ENCODE results near the gene TRIO. TPM values are rescaled to one million over a fixed set of nuclear protein-coding genes. Genes with fewer than 3 reads are reported as not detected.

The TRIO gene
- total RNA-seq, 2 experiments from 2014 or later, result 9.2 to 11.3 TPM

DNA sequence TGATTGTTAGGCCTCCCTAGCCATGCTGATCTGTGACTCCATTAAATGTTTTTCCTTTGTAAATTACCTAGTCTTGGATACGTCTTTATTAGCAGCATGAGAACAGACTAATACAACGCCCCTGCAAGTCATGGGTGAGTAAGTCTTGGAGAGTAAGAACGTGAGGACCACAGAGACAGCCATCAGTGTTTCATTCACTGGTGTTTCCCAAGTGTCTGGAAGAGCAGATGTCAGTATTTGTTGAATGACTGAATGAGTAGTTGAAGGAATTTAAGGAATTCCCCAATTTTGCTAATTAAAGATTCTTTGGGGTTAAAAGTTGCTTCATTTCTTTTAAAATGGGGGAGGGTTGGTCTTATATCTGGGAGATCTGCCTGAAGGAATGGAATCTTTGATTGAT is 178.8 kb downstream of the TRIO start:
- no peak overlapping the region for H3K27ac Mint-ChIP-seq
- H3K27me3 Mint-ChIP-seq, result no peaks in the 10 kb centered on the region
- CTCF ChIA-PET, result no interaction called here
- intact Hi-C loops (cut with DNase I, micrococcal nuclease), result no loop called here
- POLR2A ChIA-PET, result no interaction called here
- H3K4me1 Mint-ChIP-seq, result no peaks in the 10 kb centered on the region
- ATAC-seq (no peak), DNase-seq (no peak)
- H3K4me3 Mint-ChIP-seq, result no peak overlapping the region
- peaks cover 5% of the 10 kb centered on the region for H3K36me3 Mint-ChIP-seq (ENCODE audit: low read depth)
- peaks cover 5% of the 10 kb centered on the region for H3K9me3 Mint-ChIP-seq (ENCODE audit: low read depth)

DNA sequence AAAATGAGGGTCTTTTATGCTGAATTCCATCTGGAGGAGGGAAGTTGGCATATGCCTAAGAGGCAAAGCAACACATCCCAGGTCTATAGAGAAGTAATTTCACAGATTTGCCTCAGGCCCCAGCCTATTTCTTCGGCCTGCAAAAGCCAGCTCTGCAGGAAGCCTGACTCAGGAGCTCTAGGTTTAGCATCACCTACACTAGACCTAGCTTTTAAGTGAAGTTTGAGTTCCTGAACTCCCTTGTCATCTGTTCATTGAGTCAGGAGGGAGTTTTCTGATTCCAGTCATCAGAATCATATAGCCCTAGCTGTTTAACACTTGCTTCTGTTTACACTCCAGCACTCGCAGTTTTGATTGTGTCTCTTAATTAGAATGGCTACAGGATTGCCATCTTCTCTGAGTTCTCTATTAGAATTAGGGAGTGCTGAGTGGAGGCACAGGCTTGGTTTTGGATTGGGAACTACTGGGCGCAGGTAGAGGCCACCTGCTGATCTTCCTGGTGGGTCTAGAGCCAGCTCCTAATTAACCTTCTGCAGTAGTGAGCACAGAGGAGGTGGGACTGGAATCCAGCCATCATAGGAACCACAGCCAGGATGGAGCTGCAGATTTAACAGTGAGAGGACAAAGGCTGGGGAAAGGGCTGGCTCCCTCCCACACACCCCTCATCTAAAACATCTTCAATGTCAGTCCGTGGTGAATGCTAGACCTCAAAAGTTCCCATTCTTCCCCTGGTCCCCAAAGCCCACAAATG is 179.5 kb downstream of the TRIO start:
- no peak overlapping the region for H3K4me3 Mint-ChIP-seq
- ChIA-PET POLR2A (no interaction called here), CTCF (interaction anchor here (1.2 kb wide), 1 partner anchor 133 kb away, joined by 5 read pairs; no protein-coding TSS in a partner anchor)
- intact Hi-C loops (cut with DNase I, micrococcal nuclease), result no loop called here
- H3K27ac Mint-ChIP-seq, result no peak overlapping the region
- H3K27me3 Mint-ChIP-seq, result no peaks in the 10 kb centered on the region
- peaks cover 5% of the 10 kb centered on the region for H3K36me3 Mint-ChIP-seq (ENCODE audit: low read depth)
- no peaks in the 10 kb centered on the region for H3K4me1 Mint-ChIP-seq
- DNase-seq (no peak), ATAC-seq (no peak)
- peaks cover 5% of the 10 kb centered on the region for H3K9me3 Mint-ChIP-seq (ENCODE audit: low read depth)

DNA sequence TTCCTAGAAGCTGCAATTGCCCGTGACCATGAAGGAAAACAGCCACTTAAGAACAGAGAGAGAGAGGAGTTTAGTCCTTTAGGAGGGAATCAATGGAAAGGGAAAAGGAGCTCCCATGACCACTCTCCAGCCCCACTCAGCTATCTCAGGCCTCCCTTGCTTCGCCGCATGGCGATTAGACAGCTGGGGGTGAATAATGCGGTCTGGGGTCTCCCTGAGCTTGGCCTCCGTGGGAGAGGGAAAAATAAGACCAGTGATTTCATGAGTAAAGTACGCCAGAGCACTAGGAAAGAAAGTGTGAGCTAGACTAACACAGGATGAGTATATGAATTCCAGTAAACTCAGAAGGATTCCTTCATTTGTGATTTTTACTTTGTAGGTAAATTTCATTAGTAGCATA is 180.3 kb downstream of the TRIO start:
- ChIA-PET POLR2A (no interaction called here), CTCF (interaction anchor here (1.2 kb wide), 2 partner anchors 12 to 134 kb away, joined by 3 to 5 read pairs; no protein-coding TSS in a partner anchor)
- no peaks in the 10 kb centered on the region for H3K27me3 Mint-ChIP-seq
- no peak overlapping the region for H3K4me3 Mint-ChIP-seq
- peaks cover 5% of the 10 kb centered on the region for H3K9me3 Mint-ChIP-seq (ENCODE audit: low read depth)
- intact Hi-C loops (cut with DNase I, micrococcal nuclease), result no loop called here
- H3K27ac Mint-ChIP-seq, result no peak overlapping the region
- H3K36me3 Mint-ChIP-seq (ENCODE audit: low read depth), result peaks cover 5% of the 10 kb centered on the region
- H3K4me1 Mint-ChIP-seq, result no peaks in the 10 kb centered on the region
- ATAC-seq, result no peak
- no peak for DNase-seq

DNA sequence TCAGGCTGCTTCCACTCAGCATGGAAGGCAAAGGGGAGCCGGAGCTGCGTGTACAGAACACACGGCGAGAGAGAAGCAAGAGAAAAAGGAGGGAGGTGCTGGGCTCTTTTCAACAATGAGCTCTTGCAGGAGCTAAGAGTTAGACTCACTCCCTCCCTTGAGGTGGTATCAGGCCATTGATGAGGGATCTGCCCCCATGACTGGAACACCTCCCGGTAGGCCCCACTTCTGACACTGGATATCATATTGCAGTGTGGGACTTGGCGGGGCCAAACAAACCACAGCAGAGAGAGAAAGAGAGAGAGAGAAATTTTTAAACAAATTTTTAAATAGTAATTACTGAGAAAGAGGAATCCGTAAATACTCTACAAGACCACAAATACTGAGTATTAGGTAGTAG is 182.2 kb downstream of the TRIO start:
- no peak overlapping the region for H3K27ac Mint-ChIP-seq
- POLR2A ChIA-PET, result no interaction called here
- CTCF ChIA-PET, result interaction anchor here (0.6 to 1.8 kb wide), 3 partner anchors 26 to 287 kb away, joined by 3 to 8 read pairs (median 3); no protein-coding TSS in a partner anchor

DNA sequence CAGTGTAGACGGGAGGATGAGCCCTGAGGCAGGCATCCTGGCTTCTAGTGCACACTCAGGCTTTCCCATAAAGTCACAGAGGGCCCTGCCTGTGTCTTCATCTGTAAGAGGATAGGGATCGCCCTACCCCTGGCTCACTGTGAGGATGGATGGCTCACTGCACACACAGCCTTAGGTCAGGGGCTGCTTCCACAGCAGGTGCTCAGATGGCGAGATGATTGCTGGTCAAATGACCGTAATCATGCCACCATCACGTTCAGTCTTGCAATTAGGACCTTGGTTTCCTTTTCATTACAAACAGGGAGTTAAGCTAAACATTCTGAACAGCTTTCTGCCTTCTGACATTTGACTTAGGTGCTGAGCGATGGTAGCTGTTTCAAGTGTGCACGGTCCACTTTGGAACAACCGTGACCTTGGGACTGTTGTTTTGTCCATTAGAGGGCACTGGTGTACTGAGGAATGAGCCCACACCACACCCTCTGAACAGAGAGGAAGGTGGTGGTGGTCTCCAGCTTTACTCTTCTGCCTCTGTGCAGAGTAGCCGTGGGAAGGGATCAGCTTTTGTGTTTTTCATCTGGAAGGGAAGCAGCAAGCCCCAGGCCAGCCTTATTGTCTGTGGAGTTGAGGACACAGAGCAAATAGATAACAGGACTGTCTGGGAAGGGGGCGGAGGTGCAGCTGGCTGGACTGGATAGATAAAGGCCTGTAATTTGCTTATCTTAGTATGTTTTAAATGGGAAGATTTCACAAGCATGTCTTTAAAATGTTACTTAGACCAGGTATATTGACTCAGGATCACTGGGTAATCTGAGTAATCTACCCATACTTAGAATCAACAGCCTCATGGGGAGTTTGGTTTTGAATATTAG is 183.1 kb downstream of the TRIO start:
- ATAC-seq, result no peak
- POLR2A ChIA-PET, result no interaction called here
- intact Hi-C loops (cut with DNase I, micrococcal nuclease), result no loop called here

More for the DNA sequence above, 182.2 kb downstream of the TRIO start:
- Mint-ChIP-seq H3K9me3 (ENCODE audit: low read depth) (peaks cover 5% of the 10 kb centered on the region), H3K4me1 (no peaks in the 10 kb centered on the region), H3K27me3 (no peaks in the 10 kb centered on the region), H3K36me3 (ENCODE audit: low read depth) (peaks cover 5% of the 10 kb centered on the region), H3K4me3 (no peak overlapping the region)
- ATAC-seq, result no peak
- intact Hi-C loops (cut with DNase I, micrococcal nuclease), result no loop called here
- DNase-seq, result no peak

DNA sequence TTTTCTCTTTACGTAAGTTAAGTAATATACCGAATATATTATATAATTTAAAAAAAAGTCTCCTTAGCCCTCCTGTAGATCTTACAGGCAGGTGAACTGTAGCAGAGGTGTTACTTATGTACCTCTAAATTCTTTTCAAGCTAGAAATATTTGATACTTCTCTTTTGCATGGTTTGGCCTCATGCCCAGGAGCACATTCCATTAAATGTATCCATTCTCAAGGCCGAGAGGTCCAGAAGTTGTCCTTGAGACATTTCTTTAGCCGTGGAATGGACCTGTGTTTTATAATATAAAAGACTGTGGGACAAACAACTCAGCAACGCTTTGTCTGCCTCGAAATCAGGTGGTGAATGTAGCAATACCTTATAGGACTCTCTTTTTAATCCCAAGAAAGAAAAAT is 184.5 kb downstream of the TRIO start:
- DNase-seq (no peak), ATAC-seq (no peak)
- intact Hi-C loops (cut with DNase I, micrococcal nuclease), result no loop called here
- CTCF ChIA-PET, result no interaction called here
- POLR2A ChIA-PET, result no interaction called here
- Mint-ChIP-seq H3K4me1 (peaks cover 15% of the 10 kb centered on the region), H3K4me3 (no peak overlapping the region), H3K9me3 (ENCODE audit: low read depth) (no peaks in the 10 kb centered on the region), H3K27me3 (no peaks in the 10 kb centered on the region), H3K36me3 (ENCODE audit: low read depth) (no peaks in the 10 kb centered on the region), H3K27ac (no peak overlapping the region)

More for the DNA sequence above, 183.1 kb downstream of the TRIO start:
- H3K27me3 Mint-ChIP-seq, result no peaks in the 10 kb centered on the region
- no peak overlapping the region for H3K4me3 Mint-ChIP-seq
- peaks cover 3% of the 10 kb centered on the region for H3K36me3 Mint-ChIP-seq (ENCODE audit: low read depth)
- peaks cover 7% of the 10 kb centered on the region for H3K4me1 Mint-ChIP-seq
- CTCF ChIA-PET, result interaction anchor here (0.6 to 1.8 kb wide), 4 partner anchors 10 to 337 kb away, joined by 3 to 8 read pairs (median 3); no protein-coding TSS in a partner anchor
- H3K9me3 Mint-ChIP-seq (ENCODE audit: low read depth), result peaks cover 5% of the 10 kb centered on the region
- no peak overlapping the region for H3K27ac Mint-ChIP-seq
- no peak for DNase-seq

DNA sequence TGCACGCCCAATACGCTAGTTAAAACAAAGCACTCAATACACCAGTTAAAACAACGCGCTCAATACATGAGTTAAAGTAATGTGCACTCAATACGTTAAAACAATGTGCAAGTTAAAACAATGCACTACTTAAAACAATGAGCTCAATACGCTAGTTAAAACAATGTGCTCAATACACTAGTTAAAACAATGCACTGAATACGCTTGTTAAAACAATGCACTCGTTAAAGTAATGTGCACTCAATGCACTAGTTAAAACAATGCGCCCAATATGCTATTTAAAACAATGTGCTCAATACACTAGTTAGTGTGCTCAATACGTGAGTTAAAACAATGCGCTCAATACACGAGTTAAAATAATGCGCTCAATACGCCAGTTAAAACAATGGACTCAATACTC is 185.0 kb downstream of the TRIO start:
- ATAC-seq (no peak), DNase-seq (no peak)
- H3K36me3 Mint-ChIP-seq (ENCODE audit: low read depth), result no peaks in the 10 kb centered on the region
- H3K27ac Mint-ChIP-seq, result no peak overlapping the region
- no peaks in the 10 kb centered on the region for H3K27me3 Mint-ChIP-seq
- peaks cover 15% of the 10 kb centered on the region for H3K4me1 Mint-ChIP-seq
- ChIA-PET POLR2A (no interaction called here), CTCF (interaction anchor here (2.5 kb wide), 1 partner anchor 24 kb away, joined by 6 read pairs; no protein-coding TSS in a partner anchor)
- intact Hi-C loops (cut with DNase I, micrococcal nuclease), result no loop called here
- no peak overlapping the region for H3K4me3 Mint-ChIP-seq
- no peaks in the 10 kb centered on the region for H3K9me3 Mint-ChIP-seq (ENCODE audit: low read depth)

DNA sequence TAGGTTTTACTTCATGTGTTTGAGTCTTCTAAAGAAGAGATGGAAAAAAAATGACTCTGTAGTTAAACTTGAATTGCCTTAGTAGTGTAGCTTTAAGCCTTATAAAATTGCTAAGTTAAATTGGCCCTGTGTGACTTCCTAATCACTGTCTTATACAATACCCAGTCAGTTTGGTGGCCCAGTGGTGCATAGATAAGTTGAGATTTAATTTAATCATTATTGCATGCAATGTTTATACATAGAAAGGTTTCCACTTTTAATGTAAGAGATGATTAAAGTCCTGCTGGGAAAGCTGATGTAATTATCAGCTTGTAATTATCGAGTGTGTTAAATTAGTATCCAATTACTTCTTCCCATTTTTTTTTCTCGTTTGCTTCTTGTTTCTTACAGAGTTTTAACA is 187.1 kb downstream of the TRIO start:
- ATAC-seq (no peak), DNase-seq (no peak)
- no peaks in the 10 kb centered on the region for H3K27me3 Mint-ChIP-seq
- ChIA-PET POLR2A (no interaction called here), CTCF (interaction anchor here (2.5 kb wide), 1 partner anchor 22 kb away, joined by 6 read pairs; no protein-coding TSS in a partner anchor)
- H3K27ac Mint-ChIP-seq, result no peak overlapping the region
- no peaks in the 10 kb centered on the region for H3K36me3 Mint-ChIP-seq (ENCODE audit: low read depth)
- H3K9me3 Mint-ChIP-seq (ENCODE audit: low read depth), result no peaks in the 10 kb centered on the region
- H3K4me1 Mint-ChIP-seq, result peaks cover 15% of the 10 kb centered on the region
- intact Hi-C loops (cut with DNase I, micrococcal nuclease), result no loop called here
- no peak overlapping the region for H3K4me3 Mint-ChIP-seq

DNA sequence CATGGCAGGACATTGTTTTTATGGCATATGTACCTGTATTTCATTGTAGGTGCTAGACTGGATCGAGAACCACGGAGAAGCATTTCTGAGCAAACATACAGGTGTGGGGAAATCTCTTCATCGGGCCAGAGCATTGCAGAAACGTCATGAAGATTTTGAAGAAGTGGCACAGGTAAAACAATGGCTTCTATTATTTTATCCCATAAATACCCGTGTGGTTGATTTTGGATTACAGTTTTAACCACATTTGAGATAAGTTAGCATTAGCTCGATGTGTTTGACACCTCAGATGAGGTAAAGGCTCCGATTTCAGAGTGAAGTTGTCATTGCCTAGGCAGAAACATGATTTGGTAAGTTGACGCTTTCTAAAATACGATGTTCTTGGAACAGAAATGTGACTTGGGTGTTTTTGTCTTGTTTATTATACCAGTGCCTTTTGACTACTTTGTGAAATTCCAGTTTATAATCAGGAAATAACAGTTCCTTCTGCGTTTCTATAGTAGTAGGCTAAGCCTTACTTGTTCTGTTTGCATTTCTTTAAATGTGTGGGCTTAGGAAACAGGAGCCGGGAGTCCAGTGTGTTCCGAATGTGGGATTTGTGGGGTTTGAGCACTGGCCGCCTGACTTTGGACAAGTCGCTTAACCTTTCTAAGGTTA is 187.7 kb downstream of the TRIO start:
- peaks cover 15% of the 10 kb centered on the region for H3K4me1 Mint-ChIP-seq
- no peak for DNase-seq
- no peak overlapping the region for H3K27ac Mint-ChIP-seq
- POLR2A ChIA-PET, result no interaction called here
- no peaks in the 10 kb centered on the region for H3K36me3 Mint-ChIP-seq (ENCODE audit: low read depth)
- intact Hi-C loops (cut with DNase I, micrococcal nuclease), result no loop called here
- ATAC-seq, result no peak
- no peaks in the 10 kb centered on the region for H3K9me3 Mint-ChIP-seq (ENCODE audit: low read depth)
- CTCF ChIA-PET, result no interaction called here
- no peak overlapping the region for H3K4me3 Mint-ChIP-seq
- no peaks in the 10 kb centered on the region for H3K27me3 Mint-ChIP-seq

DNA sequence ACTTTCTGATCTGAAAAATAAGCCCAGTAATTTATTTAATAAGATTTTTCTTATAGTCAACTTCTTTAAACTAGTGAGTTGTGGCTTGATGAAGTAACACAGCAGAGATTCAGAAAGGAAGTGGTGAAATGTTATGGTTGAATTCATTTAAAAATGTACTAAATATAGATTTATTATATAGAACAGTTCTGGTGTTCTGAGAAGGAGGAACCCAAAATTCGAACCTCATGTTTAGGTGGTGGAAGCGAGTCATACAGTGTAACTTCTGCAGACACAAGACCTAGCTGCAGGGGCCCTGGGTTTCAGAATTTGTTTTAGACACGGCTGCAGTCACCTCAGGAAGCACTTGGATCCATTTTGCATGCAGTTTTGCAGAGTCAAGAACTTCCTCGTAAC is 188.2 kb downstream of the TRIO start:
- POLR2A ChIA-PET, result no interaction called here
- peak; percentile 80 for ATAC-seq
- no peak overlapping the region for H3K4me3 Mint-ChIP-seq
- no peak overlapping the region for H3K27ac Mint-ChIP-seq
- peaks cover 15% of the 10 kb centered on the region for H3K4me1 Mint-ChIP-seq
- no peaks in the 10 kb centered on the region for H3K27me3 Mint-ChIP-seq
- DNase-seq, result peak; percentile 24
- no peaks in the 10 kb centered on the region for H3K36me3 Mint-ChIP-seq (ENCODE audit: low read depth)
- no peaks in the 10 kb centered on the region for H3K9me3 Mint-ChIP-seq (ENCODE audit: low read depth)
- CTCF ChIA-PET, result no interaction called here
- intact Hi-C loops (cut with DNase I, micrococcal nuclease), result no loop called here

DNA sequence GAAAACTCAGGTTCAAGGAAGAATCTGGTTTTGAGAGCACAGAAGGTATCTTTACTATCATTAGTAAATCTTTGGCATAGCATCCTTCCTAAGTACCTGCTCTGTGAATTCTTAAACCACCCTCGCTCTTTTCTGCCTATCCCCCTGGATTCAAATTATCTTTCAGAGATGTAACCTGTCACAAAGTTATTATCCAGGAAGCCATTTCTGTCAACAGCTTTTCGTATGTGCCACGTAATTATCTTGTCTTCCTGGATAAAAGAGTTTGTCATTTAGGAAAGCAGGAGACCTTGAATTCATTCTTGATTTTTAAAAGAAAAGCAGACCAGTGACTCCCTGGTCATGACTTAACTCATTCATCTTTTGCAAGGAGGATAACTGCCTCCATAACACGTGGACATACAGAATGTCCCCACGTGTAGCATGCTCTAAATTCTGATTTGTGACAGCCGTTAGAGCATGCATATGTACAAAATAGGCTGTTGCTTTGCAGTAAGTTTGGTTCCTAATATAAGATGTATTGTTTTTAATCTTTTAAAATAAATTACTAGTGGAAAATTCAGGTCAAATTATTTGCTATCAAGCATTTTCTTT is 189.0 kb downstream of the TRIO start:
- DNase-seq (no peak), ATAC-seq (no peak)
- intact Hi-C loops (cut with DNase I, micrococcal nuclease), result no loop called here
- H3K9me3 Mint-ChIP-seq (ENCODE audit: low read depth), result no peaks in the 10 kb centered on the region
- H3K4me1 Mint-ChIP-seq, result peaks cover 15% of the 10 kb centered on the region
- no peaks in the 10 kb centered on the region for H3K27me3 Mint-ChIP-seq
- POLR2A ChIA-PET, result no interaction called here
- H3K36me3 Mint-ChIP-seq (ENCODE audit: low read depth), result no peaks in the 10 kb centered on the region
- CTCF ChIA-PET, result interaction anchor here (0.9 kb wide), 1 partner anchor 316 kb away, joined by 4 read pairs; no protein-coding TSS in a partner anchor
- H3K27ac Mint-ChIP-seq, result no peak overlapping the region
- H3K4me3 Mint-ChIP-seq, result no peak overlapping the region
